Stimulated activated CD8-positive, alpha-beta memory T cell treated with anti-CD3 and anti-CD28 coated beads, Interleukin-2, amount 100 ng/mL, for 48 hours (primary cell): ENCODE results near the gene RPUSD4.

ENCODE experiments used
- DNase-seq, 2 donors: peaks; one replicate each; pipeline ENCODE4 v3.0.0-alpha.2; 2020; ENCODE audit warnings: low read depth in 2 of 2

Gene RPUSD4

GRCh38 chr11:126182787-126183445 lies 28.5 kb downstream of the RPUSD4 start:
- no peak for DNase-seq

DNA sequence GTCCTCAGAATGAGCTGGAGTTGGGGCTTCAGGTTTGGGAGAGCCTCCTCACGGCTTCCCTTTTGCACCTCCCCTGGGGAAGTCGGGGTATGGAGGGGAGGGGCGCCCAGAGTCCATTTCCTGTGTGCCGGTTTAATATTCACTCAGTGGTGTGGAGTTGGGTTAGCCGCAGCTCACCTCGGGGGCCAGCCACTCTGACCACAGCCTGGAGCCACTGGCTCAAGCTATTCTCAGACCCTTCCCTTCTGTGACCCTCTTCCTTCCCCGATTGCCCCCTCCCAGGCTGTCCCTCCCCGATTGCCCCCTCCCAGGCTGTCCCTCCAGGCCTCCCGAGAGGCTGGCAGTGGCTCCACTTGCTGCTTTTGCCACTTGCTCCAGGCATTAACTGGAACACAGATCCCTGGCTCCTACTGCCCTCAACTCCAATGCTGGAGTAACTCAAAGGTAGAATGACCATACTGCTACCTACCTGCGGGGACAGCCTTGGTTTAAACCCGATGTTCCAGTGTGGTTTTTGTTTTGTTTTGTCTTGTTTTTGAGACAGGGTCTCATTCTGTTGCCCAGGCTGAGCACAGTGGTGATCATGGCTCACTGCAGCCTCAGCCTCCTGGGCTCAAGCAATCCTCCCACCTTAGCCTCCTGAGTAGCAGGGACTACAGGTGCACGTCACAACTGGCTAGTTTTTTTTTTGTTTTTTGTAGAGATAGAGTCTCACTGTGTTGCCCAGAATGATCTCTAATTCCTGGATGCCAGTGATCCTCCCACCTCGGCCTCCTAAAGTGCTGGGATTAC lies 29.3 kb downstream of the RPUSD4 start:
- no peak for DNase-seq

DNA sequence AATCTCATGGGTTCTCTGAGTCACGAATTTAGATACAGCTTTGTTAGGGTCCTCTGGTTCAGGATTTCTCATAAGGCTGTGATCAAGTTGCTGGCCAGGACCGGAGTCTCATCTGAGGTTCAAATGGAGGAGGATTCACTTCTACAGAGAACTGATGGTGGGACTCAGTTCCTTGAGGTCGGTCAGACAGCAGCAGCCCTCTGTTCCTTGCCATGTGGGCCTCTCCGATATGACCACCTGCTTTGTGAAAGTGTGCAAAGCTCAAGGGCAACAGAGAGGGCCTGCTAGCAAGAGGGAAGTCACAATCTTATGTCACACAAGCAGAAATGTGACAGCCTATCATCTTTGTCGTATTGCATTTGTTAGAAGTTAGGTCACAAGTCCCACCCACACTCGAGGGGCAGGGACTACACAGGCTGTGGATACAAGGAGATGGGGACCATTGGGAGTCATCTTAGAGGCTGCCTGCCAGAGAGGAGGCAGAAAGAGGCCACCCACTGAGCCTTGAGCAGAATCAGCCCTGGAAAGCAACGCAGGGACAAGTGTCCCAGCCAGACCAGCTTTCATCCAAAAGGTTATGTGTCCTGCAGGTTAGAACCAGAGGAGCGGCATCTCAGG lies 34.5 kb downstream of the RPUSD4 start:
- no peak for DNase-seq

DNA sequence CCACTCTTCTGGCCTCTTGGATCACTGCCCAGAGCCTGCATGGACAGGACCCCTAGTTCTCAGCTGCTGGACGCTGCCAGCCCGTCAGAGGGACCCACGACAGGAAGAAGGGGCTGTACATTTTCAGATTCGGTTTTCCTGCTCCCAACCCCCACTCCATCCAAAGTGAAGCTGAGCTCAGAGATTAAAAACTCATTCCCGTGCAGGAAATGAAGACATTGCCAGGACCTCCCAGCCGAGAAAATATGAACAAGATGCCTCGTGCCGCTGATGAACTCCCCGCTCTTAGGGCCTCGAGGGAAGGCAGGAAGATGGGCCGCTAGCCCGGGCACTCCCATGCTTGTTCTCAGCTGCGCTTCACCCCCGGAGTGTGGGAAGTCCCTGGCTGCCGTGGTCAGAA lies 36.1 kb downstream of the RPUSD4 start:
- no peak for DNase-seq

- no peak for DNase-seq
Measured at GRCh38 chr11:126174816-126175215, 36.6 kb downstream of the RPUSD4 start.

DNA sequence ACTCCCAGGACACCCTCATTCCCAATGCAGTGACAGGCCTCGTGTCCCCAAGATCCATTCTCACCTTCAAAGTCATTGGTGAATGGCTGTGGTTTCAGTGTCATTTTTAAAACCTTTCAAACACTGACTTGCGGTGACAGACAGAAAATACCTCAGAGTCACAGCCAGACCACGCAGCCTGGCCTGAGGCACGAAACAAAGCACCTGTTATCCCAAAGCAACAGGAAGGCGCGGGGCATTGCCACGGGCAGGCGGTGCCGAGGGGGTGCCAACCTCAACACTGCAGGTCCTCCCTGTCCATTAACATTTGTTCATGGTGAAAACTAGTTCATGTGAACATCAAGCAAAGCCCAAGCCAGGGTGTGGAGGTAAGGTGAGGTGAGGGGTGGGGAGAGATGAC lies 38.2 kb downstream of the RPUSD4 start:
- DNase-seq, result no peak

- DNase-seq, result no peak
Measured at GRCh38 chr11:126172596-126173038, 38.8 kb downstream of the RPUSD4 start.

DNA sequence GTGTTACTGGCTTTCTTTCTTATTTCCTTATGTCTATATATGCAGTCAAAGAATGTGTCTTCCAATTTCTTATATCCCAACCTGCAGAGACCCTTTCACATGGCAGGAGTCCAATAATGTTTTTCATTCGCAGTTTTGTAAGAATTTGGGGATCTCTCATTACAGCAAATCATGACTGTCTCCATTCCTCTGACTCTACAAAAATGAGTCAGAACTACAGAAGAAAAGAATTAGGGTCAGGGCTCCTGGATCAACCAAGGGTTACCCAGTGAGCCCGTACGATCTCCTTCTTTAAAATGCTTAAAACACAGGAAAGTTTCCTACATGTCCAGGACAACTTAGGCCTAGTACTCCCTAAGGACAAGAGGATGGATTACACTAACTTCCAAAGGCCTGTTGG lies 42.2 kb downstream of the RPUSD4 start:
- DNase-seq, result no peak

GRCh38 chr11:126167488-126167887 lies 44.0 kb downstream of the RPUSD4 start:
- no peak for DNase-seq

DNA sequence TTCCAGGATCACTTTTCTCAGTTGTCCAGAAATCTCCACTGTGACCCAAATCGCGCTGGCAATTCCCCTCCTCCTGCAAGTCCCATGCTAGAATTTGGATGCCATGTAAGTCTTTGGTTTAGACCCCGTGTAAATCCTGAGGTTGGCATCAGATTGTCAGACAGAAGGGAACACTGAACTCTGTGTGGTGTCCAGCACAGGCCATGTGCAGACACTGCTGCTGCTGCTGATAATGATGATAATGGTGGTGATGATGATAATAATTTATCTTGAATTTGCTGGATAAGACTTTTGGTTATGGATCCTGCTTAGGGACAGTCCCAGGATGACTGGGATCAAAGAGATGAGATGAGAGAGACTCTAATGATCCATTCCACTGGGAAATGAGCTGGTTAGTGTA lies 45.0 kb downstream of the RPUSD4 start:
- DNase-seq, result no peak

- no peak for DNase-seq
Measured at GRCh38 chr11:126165757-126166156, 45.7 kb downstream of the RPUSD4 start.

DNA sequence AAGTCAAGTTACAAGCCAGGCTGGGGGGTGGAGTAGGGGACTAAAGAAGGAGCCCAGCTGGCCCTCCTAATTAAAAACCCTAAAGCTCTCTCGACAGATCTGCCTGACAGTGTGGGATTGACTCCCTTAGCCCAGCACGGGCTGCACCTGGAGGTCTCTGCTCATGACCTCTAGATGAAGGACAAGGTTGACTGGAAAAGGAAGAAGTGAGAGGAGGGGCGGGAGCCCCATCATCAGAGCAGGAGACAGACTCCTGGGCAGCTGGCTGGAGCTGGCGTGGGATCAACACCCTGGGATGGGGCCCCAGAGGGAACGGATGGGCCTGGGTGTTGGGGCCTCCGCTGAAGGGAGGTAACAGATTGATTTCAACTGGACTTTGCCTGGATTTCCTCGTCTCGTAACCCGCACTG lies 46.1 kb downstream of the RPUSD4 start:
- no peak for DNase-seq

DNA sequence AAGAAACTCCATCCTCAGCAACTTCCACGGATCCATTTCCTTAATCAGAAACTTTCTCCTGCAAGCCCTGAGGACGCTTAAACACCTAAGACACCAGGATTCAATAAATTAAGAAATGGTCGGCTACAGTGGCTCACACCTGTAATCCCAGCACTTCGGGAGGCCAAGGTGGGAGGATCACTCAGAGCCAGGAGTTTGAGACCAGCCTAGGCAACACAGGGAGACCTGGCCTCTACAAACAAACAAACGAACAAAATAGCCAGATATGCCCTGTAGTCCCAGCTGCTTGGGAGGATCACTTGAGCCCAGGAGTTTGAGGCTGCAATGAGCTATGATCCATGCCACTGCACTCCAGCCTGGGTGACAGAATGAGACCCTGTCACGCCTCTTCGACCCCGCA lies 46.7 kb downstream of the RPUSD4 start:
- DNase-seq, result no peak

DNA sequence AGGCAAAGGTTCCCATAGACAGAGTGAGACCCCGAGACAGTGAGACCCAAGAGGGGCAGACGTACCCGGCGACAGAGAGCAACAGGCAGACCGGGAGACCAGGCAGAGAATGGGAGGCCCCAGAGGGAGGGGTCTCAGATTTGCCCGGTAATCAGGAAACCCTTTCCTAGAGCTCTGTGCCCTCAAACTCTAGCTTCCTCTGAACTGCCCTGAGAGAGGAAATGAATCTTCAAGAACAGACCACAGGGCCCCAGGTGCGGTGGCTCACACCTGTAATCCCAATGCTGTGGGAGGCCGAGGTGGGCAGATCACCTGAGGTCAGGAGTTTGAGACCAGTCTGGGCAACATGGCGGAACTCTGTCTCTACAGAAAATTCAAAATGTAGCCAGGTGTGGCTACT lies 47.7 kb downstream of the RPUSD4 start:
- DNase-seq, result no peak

DNA sequence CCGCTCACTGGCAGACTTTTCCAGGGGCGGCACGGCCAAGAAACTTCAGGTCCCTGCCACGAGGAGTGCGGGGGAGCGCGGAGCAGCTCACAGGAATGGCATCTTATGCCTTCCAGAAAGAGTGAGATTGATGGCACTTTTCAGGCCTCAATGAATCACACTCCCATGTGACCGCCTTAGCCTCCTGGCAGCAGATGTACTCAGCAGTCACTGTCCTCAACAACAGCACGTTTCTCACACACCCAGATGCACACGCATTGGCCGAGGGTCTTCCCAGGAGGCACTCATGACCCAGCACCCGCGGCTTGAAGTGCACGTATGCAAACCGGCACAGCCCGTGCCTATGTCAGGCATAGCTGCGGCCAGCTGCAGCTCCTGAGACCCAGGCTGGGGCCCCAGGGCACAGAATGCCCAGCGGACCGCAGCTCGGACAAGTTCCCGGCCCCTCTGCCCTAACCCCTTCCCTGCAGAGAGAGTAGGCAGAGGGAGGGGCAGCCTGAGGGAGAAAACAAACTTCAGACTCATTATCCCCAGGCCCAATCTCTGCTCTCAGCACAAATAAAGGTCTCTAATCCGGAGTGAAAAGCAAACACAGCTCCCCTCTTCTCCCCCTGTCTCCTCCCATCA lies 48.3 kb downstream of the RPUSD4 start:
- no peak for DNase-seq

DNA sequence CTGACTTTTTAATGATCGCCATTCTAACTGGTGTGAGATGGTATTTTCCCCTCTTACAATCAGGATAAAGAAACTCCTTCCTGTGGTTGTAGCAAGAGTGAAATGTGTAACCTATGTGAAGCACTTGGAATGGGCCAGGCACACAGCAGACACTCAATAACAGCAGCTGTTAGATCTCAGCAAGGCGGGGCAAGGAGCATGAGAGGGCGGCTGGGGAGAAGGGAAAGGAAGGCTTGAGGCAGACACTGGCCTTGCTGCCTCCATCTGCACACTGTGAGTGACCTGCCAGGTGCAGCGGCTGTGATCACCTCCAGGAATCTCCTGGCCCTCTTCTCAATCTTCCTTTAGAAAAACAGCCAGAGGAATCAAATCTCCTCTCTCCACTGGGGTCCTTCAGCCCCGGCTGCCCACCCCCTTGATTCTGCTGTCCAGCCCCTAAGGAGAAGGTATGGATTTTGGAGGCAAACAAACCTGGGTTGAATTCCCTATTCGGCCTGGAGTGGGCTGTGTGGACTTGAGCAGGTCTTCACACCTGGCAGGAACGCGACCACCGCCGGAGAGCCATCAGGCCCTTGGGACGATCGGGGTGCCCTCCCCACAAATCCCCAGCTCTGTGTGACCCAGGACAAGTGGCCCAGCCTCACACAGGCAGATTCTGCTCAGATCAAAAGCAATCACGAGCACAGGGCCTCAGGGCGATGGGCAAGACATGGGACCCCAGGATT lies 49.0 kb downstream of the RPUSD4 start:
- no peak for DNase-seq

- DNase-seq, result no peak
Measured at GRCh38 chr11:126161023-126161391, 50.4 kb downstream of the RPUSD4 start.

- DNase-seq, result no peak
Measured at GRCh38 chr11:126160345-126161022, 51.0 kb downstream of the RPUSD4 start.

DNA sequence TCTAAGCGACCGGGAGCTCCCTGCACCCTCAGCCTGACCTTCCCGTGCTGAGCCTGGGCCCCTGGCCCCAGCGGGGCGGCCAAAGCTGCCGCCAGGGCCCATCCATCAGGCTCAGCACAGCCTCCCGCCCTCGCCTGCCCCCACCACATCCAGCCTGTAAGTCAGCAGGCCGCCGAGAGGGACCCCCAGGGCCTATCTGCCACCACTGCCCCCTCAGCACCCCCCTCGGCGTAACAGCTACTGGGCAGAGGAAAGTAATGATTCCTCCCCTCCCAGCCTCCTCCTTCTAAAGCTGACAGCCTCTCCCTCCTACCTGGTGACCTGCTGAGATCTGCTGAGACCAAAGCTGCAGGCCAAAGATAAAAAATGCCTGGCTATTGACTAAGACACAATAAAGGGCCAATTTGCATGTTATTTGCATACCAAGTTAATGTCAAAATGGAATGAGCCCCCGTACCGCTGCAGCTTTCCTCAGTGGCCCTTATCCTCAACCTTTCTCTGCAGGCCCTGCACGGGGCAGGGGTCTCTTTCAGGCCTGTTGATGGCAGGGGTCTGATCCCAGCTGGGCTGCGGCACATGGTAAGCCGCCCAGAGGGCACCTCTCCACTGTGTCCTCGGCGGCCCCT lies 51.6 kb downstream of the RPUSD4 start:
- DNase-seq, result no peak

GRCh38 chr11:126158054-126158791 lies 53.2 kb downstream of the RPUSD4 start:
- no peak for DNase-seq
